Activated naive CD4-positive, alpha-beta T cell (primary cell): ENCODE data around the gene DPEP2.
"Not testable (repeated sequence)": the region's sequence is repeated elsewhere in the genome, so short reads cannot be mapped to it uniquely, and the experiment has no call there.

Experiments
- DNase-seq, 4 experiments: peaks; one replicate each; lab custom pipeline; 2025; lab: John Stamatoyannopoulos, UW

Gene DPEP2

DNA sequence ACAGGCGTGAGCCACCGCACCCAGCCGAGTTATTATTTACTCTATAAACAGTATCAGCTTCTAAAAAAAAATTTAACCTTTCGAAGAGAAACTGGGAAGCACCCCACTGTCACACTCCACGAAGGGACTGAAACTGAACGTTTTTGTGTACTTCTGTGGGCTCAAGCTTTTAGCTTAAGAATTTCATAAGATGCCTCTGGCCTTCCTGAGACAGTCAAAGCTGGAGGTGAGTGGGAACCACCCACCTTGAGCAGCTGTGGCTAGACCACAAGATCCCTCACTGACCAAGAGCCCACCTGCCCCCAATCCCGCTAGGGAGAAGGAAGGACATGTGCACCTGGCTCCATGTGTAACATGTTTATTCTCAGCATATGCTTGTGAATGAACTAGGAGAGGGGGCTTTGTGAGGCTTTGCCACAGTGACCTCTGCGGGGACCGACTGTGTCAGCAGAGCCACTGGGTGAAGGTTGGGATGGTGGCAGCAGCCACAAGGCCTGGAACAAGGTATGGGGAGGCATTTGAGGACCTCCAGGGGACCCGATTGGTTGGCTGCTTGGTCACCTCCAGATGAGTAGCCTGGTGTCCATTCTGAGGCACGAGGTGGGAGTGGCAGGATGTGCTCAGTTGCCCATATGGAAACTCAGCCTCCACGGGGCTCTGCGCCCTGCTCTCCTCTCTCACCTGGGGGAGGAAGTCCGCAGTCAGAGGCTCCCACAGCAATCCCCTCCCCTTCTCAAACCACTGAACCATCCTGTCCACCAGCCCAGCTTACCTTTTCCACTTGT lies 23.8 kb downstream of the DPEP2 start:
- no peak for DNase-seq

DNA sequence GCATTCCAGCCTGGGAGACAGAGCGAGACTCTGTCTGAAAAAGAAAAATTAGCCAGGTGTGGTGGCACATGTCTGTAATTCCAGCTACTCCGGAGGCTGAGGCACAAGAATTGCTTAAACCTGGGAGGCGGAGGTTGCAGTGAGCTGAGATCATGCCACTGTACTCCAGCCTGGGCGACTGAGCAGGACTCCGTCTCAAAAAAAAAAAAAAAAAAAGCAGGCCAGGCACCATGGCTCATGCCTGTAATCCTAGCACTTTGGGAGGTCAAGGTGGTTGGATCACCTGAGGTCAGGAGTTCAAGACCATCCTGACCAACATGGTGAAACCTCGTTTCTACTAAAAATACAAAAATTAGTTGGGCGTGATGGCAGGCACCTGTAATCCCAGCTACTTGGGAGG lies 27.0 kb downstream of the DPEP2 start:
- DNase-seq: not testable (repeated sequence)

- DNase-seq: no peak
Observed at GRCh38 chr16:67971111-67971510, 28.2 kb downstream of the DPEP2 start.

DNA sequence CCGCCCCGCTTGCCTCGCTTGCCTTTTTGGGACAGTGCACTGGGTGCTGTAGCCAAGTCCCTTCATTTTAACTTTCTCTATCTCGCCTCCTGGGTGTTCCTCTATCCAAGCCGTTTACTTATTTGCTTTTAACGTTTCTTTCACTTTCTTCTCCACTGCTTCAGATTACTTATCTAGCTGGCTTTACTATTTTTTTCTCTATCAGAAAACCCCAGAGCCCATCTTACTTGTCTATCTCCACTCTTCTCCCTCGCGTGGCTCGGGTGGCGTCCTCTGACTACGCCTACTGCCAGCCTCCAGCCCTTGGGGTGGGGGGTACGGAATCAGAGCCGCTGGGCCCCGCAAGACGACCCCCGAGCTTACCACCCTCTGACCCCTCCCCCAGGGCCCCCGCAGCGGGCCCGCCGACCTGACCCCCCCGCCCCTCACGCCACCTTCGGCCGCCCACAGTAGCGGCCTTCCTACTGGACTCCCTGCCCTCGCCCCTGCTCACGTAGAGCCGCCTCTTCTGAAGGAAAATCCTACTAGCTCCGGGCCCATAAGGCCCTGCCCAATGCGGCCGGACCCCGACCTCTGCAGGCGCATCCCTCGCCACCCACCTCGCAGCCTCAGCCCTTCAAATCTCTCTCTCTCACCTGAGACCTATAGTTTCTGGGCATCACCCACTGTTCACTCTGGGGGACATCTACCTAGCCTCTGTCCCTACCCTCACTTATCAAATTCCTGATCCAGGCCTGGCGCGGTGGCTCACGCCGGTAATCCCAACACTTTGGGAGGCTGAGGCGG lies 29.8 kb downstream of the DPEP2 start:
- no peak for DNase-seq

GRCh38 chr16:67968400-67969253 lies 30.7 kb downstream of the DPEP2 start, which contains the start of gene SLC12A4:
TSS of gene SLC12A4 (minus strand) at chr16:67968637. CDS start at chr16:67968553, 84 bp downstream.
- DNase-seq: peak; percentile 53 to 84 (median 64)

DNA sequence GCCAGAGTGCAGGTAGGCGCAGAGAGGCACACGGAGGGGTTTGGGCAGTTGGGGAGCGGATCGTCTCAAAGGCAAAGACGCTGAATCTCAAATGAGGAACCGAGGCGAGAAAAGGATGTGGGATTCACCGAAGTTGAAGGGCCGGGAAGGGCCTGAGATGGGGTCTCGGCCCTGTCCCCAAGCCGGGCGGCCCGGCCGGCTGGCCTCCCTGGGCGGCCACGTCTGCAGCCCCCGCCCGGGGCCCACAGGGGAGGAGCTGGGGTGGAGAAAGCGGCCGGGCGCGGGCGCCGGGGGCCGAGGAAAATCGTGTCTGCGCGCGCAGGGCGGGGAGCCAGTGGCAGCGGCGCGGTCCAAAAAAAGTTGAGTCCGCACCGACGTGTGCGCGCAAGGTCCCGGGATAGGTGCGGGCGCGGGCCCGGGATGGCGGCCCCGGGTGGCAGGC lies 31.3 kb downstream of the DPEP2 start:
- DNase-seq: peak in 1 of 4 experiments; percentile 21

GRCh38 chr16:67967183-67967957 lies 31.9 kb downstream of the DPEP2 start:
- DNase-seq: peak in 1 of 4 experiments; percentile 10

- no peak for DNase-seq
Observed at GRCh38 chr16:67966549-67967182, 32.6 kb downstream of the DPEP2 start.

GRCh38 chr16:67965668-67966548 lies 33.4 kb downstream of the DPEP2 start:
- DNase-seq: no peak

DNA sequence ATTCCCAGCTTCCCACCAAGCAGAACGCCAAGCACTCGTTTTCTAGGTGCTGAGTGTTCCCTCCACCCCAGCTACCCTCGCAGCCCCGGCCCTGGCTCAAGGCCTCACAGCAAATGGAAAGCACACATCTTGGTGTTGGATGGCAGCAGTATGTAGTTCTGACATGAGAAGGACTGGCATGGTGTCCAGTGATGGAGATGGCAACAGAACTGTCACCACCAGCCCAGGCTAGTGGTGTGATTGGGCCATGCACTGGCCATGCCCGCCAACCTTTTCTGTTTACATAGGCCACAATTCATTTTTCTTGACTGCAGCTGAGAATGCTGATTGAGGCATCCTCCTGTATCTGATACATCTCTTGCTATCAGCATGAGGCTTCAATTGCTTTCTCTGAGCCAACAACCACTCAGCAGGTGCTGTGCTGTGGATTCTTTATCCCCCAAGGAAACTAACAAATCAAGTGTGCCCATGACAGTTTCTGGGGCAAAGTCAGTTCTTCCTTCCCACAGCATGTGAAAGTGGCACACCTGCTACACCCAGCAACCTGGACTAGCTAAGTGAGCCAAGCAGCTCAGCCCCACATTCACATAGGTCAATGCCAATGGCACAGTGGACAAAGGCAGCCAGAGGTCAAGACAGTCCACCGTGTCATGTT lies 34.7 kb downstream of the DPEP2 start:
- DNase-seq: no peak

DNA sequence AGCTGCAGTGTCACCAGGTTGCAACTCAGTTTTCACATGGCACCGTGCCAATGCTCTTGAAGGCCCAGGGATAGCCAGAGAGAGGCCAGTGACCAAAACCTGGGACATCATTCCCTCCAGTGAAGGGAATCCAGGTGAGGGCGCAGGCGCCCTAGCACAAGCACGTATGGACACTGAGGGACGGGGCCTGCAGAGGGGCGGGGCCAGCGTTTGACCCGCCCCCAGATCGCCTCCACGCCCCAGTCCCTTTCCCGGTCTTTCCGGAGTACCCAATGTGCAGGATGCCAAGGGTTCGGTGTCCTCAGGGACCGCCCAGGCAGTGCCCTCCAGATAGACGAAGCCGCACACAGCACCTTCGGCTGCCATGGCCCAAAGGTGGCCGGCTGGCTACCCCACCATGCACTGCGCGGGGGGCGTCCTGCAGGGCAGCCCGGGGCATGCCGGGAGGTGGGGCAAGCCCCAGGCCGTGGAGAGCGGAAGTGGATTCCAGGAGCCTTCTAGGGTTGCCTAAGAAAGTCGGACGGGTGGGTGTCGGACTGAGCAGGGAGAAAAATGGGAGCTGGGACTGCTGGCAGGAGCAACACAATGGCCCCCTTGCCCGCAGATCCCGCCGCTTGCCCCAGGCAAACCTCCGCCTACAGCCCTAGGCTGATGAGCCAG lies 35.5 kb downstream of the DPEP2 start:
- no peak for DNase-seq

DNA sequence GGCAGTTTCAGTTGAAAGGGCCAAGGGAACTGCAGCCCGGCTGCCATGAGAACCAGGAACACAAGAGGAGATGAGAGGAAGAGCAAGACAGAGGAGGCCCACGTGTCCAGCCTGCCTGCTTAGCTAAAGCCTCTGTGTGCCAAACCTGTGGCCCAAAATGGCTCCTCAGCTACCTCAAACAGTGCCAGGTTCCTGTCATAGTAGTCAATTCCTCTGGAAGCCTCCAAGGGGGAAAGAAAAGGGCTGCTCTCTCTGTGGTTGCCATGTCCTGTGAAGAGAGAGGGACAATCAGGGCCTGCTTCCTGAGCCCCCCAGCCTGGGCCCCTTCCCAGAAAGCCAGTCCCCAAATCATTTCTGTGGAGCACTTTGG lies 36.0 kb downstream of the DPEP2 start:
- DNase-seq: no peak

DNA sequence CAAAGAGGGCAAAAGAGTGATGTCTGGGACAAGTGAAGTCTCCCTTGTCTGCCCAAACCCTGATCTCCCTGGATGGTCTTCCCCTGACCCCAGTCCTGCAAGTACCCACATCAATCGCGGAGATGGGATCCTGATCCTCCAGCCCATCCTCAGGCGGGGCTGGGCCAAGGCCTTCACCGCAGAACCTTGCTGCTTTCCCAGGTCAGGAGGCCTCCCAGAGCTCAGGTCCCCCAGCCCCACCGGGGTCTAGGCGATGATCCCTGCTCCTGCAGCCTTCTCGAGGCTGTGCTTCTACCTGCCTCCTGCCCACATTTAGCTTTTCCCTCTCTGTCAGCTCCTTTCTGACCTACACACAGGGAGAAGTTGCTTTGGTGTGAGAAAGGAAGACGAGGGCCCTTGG lies 37.1 kb downstream of the DPEP2 start:
- DNase-seq: no peak

GRCh38 chr16:67961551-67961957 lies 37.7 kb downstream of the DPEP2 start:
- DNase-seq: no peak

DNA sequence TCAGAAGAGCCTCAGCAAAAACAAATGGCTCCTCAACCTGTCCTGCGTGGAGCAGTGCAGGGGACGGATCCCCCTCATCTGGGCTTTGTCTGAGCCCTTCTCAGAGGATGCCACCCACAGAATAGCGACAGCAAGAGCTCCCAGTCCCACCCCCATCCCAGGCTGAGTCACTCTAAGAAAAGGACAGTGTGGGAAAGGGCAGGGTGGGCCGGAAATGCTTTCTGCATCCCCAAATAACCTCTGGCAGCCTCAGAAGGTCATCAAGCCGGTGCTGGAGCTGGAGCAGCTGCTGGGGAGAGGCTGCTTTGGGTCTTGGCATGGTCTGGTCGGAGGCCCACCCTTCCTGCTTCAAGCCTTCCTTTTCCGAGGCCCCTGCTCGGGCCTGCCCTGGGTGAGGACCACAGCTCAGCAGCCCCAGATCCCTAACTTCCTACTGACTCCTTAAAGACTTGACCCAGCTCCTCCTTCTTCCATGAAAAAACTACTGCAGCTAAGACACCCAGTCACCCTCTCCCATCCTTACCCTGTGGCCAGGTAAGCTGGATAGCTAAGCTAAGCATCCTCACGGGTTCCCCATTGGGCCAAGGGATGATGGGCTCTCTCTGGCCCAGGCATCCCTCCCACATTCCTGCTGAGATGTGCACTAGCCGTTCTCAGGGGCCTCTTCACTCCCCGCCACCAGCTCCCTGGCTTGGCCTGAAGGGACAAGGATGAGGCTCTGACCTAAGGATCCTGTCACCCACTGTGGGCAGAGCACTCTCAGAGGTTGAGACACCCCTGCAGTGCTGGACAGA lies 39.6 kb downstream of the DPEP2 start:
- no peak for DNase-seq

GRCh38 chr16:67957622-67958021 lies 41.7 kb downstream of the DPEP2 start:
- no peak for DNase-seq

DNA sequence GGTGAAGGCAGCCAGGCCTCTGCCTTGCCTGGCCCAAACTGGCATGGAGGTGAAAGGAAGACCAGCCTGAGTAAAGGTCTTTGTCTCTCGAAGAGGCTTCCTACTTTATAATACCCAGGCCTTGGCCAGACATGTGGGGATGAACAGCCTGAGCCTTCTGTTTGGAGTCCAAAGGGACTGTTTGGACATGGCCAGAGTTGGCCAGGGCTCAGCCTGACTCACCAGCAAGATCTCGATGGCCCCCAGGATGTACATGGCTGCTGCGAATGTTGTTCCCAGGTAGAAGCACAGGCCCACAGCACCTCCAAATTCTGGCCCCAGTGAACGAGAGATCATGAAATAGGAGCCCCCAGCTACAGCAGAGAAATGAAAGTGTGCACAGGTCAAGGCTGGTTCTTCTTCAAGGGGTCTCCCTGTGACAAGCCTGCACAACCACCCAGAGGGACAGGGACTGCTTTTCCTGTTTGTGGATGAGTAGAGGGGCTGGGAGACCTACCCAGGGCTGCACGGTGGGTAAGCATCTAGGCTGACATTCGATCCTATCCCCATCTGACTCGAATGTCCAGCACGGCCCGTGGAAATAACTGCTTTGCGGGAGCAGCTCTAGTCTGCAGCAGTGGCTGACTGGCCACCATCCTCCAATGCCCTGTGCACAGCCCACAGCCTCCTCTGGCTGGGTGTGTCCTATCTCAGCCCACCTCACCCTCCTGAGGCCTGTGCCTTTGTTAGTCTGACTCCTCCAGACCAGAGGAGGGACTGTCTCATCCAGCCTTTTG lies 44.7 kb downstream of the DPEP2 start:
- no peak for DNase-seq
